ENCODE results near the gene SLC29A1. TPM values are rescaled to one million over a fixed set of nuclear protein-coding genes. Genes with fewer than 3 reads are reported as not detected.

Gene SLC29A1
- total and polyA plus RNA-seq, 9 of the 15 experiments (the other 6 are each of a cell fraction or from before 2014, with no cell fraction given): 18.9 to 170 (median 57.7) TPM

GRCh38 chr6:44247338-44248302 lies 24.2 kb downstream of the SLC29A1 start (continued):
- TF ChIP-seq ZMIZ1 (IDR thresholded peaks at IDR 0.05; ENCODE audit: low read depth in 2 of 2, low read length in 2 of 2) (peak in 1 of 2 experiments; percentile 54; a peak in 2 of 4 replicates), ARID3B (CRISPR knock-in tag; IDR thresholded peaks at IDR 0.05; ENCODE audit: borderline replicate concordance) (0 out of 2 replicates have a peak, but pooled peaks have one; percentile 57), CREM (IDR thresholded peaks at IDR 0.05; ENCODE audit: low read depth) (peak; percentile 66), EWSR1 (IDR thresholded peaks at IDR 0.05; ENCODE audit: borderline replicate concordance, low read depth, partially characterized antibody) (no peak), NR3C1 (CRISPR knock-in tag; IDR thresholded peaks at IDR 0.05) (no peak), ZNF224 (CRISPR knock-in tag; IDR thresholded peaks at IDR 0.05) (0 out of 2 replicates have a peak, but pooled peaks have one; percentile 3), ZNF324 (CRISPR knock-in tag; IDR thresholded peaks at IDR 0.05) (no peak), ZNF311 (CRISPR knock-in tag; IDR thresholded peaks at IDR 0.05) (no peak), MEIS2 (IDR thresholded peaks at IDR 0.05; ENCODE audit: partially characterized antibody) (peak; percentile 39), LARP7 (IDR thresholded peaks at IDR 0.05) (0 out of 2 replicates have a peak, but pooled peaks have one; percentile 2), THRA (IDR thresholded peaks at IDR 0.05) (no peak), ZNF707 (CRISPR knock-in tag; conservative IDR thresholded peaks at IDR 0.05) (no peak), DIDO1 (tag; IDR thresholded peaks at IDR 0.05; ENCODE audit: low read depth) (no peak), SLC30A9 (CRISPR knock-in tag; IDR thresholded peaks at IDR 0.05) (no peak), ARID2 (IDR thresholded peaks at IDR 0.05) (no peak), ATF2 (CRISPR knock-in tag; IDR thresholded peaks at IDR 0.05) (no peak; the same call in 1 of the 2 replicates), ILF3 (IDR thresholded peaks at IDR 0.05; ENCODE audit: borderline replicate concordance) (peak; percentile 83), ETV6 (IDR thresholded peaks at IDR 0.05; ENCODE audit: borderline replicate concordance in 1 of 2, low read depth in 2 of 2, low read length in 1 of 2) (peak in 1 of 2 experiments; percentile 38; a peak in 1 of 4 replicates), ETV6 (CRISPR knock-in tag; IDR thresholded peaks at IDR 0.05; ENCODE audit: borderline replicate concordance) (peak; percentile 16; the same call in 1 of the 2 replicates)
